RKO (cell line): ENCODE measurements around the gene KLHL15.
"Not testable (repeated sequence)": the region's sequence is repeated elsewhere in the genome, so short reads cannot be mapped to it uniquely, and the experiment has no call there.

ENCODE experiments used
- DNase-seq: peaks from one replicate; pipeline ENCODE4 v3.0.0-alpha.2; 2016; ENCODE audit warnings: low spot score

Gene KLHL15

DNA sequence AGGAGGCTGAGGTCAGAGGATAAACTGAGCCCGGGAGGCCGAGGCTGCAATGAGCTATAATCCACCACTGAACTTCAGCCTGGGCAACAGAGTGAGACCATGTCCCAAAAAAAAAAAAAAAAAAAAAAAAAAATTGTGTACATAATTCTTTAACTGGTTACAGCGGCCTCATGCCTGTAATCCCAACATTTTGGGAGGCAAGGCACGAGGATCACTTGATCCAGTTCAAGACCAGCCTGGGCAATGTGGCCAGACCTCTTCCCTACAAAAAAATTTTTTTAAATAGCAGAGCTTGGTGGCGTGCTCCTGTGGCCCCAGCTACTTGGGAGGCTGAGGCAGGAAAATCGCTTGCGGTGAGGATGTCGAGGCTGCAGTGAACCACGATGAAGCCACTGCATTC is 9.3 kb downstream of the KLHL15 start:
- DNase-seq = no peak

DNA sequence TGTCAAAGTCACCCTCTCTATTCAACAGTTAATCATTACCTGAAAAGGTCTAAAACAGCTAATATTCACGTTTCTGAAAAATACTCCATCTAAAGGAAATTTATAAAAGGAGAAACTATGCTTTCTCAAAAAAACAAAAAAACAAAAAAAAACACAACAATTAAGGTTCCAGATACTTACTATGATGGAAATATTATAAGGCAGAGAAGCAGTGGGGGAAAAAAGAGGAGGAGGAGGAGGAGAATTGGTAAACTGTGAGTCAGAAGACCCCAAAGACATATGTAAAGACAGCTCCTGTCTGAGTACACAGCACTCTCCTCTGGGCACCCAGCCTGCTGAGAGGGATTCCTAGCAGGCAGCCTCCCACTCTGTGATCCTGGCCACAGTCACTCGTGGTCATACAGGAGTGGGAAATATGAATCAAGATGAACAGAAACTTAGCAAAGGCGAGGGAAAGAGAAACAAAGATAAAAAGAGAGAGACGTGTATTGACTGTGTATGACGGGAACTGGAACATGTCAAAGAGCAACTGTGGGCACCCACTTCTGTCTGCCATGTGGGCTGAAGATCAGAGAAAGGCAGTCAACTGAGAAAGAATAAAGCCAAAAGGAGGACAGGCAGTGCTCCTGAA is 12.5 kb downstream of the KLHL15 start:
- DNase-seq = no peak

DNA sequence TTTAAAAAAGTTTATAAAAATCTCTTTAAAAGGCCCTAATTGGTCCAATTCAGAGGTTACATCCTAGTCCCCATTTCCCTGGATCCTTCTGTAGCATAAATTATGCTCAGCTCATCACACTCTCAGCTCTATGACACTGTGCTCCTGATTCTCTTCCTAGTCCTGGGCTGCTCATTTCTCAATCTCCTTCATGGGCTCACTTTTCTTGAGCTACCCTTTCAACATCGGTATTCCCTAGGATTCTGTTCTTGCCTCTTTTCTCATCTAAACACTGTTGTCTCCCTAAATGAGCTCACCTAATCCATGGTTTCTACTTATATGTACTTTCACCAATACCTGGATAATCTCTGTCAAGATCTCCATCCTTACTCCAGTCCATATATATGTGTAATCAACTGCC is 14.7 kb downstream of the KLHL15 start:
- no peak for DNase-seq

DNA sequence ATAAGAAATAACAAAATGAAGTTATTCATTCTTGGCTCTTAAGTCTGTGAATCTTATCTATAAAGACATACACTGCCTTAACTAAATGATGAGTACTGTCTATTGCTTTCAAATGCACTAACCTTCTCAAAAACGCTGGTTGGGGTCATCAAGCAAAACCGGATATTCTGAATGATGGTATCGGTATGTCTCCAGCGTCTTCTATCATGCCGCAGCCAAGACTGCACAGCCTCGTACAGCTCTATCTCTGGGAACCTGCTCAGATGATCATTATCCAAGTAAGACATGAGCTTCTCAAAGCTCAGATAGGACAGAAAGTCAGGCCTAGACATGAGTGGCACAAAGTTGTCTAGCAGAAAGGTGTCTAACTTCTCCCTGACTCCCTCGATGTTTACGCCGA is 21.1 kb downstream of the KLHL15 start:
- DNase-seq = no peak

DNA sequence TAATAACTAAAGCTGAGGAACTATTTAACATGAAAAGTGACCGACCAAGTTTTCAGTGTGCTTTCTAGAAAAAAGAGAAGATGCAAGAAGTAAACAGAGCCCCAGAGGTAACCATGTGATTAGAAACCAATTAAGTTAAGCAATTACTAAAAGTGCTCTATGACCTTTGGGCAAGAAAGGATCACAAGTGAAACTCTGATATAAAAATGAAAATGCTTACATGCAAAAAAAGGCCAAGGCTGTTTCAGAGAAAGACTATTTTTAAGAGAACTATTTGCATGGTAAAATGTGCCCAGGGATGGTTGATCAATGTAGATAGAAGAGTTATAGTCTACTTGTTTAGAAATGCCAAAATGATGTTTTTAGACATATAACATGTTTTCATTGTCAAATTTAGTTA is 22.0 kb downstream of the KLHL15 start:
- DNase-seq = no peak

DNA sequence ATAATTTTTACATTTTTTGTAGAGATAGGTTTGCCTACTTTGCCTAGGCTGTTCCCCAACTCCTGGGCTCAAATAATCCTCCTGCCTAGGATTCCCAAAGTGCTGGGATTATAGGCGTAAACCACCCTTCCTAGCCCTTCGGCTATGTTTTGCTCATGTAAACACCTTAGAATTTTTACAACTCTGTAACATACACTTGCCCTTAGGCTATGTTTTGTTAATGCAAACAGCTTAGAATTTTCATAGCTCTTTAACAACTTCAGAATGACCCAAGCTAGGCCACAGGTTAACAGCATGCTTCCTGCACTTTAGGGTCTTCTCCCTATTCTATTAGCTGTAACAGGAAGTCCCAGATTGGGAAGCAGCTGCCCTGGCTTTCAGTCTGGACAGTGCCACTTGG is 24.2 kb downstream of the KLHL15 start:
- DNase-seq = no peak

DNA sequence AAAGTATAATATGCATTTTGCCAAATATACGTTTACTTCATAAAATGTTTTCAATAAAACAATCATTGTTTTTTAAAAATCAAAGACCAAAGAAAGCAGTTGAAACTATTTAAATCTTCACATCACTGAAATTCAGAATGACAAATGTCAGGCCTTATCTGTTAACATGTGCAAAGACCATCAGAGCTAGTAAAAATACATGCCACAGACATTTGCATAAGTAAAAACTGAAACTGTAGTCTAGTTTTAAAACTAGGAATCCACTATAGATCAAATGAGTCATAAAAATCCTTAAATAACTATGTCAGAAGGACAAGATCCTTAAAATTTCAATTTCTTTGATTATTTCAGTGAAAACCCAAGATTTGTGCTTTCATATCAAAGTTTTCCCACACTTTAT is 24.8 kb downstream of the KLHL15 start:
- DNase-seq = no peak

DNA sequence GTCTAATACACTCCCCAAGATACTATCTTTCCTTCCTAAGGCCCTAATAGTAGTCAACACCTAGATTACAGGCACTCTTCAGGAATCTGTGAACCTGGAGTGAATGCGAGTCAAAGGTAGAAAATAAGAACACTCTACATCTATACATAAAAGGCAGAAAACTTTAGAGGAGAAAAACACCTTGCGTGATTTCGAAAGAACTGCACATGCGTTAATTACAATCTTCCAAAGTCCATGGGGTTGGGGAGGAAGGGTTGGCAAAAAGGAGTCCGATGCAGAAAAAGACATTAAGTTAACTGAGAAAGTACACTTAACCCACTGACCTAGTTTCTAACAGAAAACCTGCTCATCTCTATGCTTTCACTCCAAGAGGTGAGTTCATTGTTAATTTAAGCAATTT is 27.3 kb downstream of the KLHL15 start:
- no peak for DNase-seq

DNA sequence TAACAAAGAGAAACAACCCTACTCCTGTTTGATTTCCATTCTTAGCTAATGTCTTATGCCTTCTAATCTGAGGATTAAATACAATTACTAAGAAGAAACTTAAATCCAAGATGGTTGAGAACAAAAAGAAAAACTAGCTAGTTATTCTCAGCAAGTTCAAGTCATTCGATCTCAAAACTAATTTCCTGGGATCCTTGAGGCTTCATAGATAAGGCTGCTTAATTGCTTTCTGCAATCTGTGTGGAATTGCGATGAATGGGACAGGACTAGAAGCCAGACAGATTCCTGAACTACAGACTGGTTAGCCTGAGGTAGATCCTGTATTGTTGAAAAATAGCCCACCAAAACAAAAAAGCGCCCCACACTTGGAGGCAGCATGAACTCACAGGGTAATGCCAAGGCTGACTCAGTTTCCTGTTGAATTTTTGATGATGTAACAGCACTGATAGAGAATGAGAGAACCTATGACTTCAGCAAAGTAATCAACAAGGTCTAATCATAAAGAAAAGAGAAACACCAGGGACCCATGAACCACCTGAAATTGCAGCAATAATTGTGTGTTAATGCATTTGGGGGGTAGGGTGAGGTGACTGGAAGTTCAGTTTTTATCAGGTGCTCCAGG is 33.9 kb downstream of the KLHL15 start:
- no peak for DNase-seq

DNA sequence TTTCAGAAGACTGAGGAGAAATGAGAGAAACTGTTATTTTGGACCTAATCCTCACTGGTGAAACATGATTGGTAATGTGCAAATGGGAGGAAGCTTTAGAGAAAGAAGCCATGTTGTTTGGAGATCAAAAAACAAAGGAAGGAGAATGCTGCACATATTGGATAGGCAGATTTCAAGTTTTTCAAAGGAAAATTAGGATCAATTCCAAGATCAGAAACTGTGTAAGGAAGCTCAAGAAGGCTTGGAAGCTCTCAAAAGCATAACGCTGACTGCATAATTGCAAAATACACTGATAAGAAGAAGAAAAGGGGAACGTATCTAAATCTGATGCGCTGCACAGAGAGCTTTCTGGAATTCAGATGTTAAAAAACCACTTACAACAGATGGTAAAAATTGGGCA is 34.6 kb downstream of the KLHL15 start:
- no peak for DNase-seq

DNA sequence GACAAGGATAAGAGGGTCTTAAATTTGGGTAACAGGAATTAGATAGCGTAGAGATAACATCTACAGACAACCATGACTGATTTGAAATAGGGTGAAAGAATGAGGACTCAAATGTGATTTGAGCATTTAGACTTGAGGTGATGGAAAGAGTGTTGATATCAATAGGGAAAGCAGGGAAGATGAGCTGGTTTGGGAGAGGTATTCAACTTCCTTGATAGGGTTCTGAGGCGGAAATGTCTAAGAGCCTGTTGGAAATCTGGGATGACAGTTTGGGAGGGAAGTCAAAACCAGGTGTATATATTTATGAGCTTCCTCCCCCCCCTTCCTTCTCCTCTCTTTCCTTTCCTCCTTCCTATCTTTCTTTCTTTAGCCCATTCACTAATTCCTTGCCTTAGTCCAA is 36.5 kb downstream of the KLHL15 start:
- no peak for DNase-seq

DNA sequence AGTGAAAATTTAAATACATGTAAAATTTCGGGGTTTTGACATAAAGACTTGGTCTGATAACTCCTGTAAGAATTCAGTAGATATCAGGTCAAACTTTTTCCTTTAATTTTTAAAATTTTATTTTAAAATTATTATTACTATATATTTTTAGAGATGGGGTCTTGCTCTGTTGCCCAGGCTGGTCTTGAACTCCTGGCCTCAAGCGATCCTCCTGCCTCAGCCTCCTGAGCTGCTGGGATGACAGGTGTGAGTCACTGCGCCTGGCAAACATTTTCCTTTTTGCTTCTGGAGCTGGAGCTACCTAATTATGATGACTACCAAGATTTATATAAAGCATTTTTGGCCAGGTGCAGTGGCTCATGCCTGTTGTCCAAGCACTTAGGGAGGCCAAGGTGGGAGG is 37.3 kb downstream of the KLHL15 start:
- DNase-seq = no peak

DNA sequence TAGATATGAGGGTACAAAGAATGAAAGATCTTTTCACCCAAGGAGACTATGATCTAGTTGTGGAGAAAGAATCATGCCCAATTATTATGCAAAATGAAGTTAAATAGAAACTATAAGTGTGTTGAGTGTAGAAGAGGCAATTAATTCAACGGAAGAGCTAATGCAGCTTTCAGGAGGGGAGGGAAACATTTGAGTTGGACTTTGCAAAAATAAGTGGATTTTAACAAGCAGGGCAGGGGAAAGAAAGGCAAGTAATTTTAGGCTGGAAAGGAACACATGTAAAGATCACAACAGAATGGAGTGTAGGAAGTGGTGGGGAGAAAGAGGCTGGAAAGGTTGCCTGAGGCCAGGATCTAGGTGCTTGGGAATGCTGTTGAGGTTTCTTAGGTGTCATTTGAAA is 44.1 kb downstream of the KLHL15 start:
- DNase-seq = no peak

DNA sequence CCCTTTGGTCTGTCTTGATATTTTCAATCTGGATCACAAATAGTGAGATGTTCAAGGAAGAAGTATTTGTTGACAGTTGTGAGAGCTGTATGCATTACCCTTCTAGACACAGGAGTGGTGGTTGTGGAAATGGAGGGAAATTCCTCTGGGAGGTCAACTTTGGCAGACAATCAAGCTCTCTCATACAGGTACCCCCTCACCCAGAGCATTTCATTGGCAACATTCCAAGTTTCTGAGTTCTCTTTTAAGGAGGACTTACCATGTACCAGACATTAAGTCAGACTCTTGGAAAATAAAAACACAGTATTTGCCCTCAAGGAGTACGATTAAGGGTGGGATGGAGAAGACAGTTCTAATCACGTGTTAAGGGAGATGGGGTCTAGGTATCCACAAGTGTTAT is 45.3 kb downstream of the KLHL15 start:
- DNase-seq = no peak

DNA sequence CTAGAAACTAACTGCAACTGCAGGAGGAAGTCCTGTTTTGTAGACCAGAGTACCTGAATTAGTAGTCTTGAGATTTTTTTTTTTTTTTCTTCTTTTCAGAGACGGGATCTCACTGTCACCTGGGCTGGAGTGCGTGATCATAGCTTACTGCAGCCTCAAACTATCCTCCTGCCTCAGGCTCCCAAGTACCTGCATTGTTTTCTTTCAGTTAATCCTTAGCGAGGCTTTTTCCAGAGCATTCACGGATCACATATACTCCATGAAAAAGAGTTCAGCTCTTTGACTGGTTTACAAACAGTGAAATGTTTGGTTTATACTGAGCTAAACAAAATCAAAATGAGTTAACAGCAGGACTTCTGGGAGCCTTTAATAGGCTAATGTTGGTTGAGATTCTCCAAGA is 45.8 kb downstream of the KLHL15 start:
- DNase-seq = no peak

DNA sequence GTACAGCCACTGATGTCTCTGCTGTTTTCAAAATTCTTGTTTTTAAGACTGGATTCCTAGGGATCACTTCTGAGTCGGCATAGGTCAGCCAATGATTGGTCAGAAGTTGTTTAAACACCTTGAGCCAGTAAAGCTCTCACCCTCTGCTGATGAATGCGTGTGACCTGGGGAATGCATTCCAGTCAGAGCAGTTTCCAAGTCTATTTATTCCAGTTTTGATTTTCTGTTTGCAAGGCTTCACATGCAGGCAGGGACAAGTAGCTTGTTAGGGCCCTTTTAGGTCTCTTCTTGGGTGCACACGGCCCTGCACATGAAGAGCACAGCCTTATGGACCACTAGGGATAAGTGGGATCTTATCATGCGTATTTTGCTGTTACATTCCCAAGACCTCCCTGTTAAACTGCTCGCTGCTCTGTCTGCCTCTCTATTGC is 47.0 kb downstream of the KLHL15 start:
- DNase-seq = no peak

DNA sequence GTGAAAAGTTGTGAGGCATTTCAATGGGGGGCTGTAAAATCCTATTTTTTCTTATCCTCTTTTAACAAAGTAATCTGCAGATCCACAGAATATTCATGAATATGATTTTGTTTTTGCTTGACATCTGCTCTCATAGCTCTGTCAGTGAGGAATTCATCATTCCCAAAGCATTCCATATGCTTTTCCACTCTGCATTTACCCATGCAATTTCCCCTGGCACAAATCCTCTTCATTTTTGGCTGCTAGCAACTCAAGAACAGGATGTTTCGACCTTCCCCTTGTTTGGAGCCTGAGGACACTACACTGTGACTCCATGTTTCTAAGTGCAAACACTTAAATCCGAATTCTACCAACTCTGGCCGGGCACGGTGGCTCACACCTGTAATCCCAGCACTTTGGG is 48.5 kb downstream of the KLHL15 start:
- DNase-seq = no peak

DNA sequence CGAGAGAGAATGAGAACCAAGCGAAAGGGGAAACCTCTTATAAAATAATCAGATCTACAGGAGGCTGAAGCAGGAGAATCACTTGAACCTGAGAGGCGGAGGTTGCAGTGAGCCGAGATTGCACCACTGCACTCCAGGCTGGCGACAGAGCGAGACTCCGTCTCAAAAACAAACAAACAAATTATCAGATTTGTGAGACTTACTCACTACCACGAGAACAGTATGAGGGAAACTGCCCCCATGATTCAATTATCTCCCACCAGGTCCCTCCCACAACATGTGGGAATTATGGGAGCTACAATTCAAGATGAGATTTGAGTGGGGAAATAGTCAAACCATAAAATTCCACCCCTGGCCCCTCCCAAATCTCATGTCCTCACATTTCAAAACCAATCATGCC is 61.4 kb downstream of the KLHL15 start:
- DNase-seq = not testable (repeated sequence)

DNA sequence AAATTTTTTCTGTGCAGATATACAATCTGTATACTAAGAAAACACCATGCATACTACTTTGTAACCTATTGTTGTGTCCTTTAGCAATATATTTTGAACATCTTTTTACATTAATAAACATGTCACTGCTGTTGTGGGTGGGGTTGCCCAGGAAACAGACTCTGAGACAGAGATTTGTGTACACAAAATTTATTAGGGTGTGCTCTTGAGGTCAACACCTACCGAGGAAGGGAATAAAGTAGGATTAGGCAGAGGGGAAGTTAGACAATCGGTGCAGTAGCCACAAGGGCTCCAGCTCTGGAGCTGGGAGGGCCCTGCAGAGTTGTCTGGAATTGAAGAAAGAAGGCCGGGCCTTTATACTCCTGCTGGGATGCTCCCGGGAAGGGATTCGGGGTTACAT is 62.8 kb downstream of the KLHL15 start:
- no peak for DNase-seq

DNA sequence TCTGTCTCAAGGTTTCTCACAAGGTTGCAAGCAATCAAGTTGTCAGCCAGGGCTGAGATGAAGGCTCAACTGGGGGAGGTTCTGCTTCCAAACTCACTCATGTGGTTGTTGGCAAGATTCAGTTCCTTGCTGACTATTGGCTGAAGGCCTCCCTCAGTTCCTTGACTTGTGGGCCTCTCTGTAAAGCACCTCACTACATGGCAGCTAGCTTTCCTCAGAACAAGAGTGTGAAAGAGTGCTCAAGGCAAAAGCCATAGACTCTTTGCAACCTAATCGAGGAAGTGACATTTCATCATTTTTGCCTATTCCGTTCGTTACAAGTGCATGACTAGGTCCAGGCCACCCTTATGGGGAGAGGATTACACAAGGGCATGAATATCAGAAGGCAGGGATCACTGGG is 67.2 kb downstream of the KLHL15 start:
- DNase-seq = no peak

DNA sequence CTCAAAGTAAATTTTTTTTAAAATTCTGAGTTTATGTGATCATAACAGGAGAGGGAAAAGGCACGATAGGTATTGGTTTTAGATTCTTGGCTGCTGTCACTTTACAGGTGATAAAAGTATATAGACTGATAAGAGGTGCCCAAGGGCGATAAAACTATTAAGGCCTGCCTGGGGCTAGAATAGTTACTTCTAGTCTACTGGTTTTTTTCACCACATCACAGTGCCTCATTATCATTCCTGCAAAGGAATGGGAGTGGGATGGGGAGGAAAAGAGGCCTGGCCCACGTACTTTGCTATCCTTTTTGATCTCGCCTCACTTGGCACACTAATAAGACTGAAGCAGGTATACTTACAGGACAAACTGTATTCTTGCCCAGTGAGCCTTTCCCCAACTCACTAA is 72.6 kb downstream of the KLHL15 start:
- no peak for DNase-seq

DNA sequence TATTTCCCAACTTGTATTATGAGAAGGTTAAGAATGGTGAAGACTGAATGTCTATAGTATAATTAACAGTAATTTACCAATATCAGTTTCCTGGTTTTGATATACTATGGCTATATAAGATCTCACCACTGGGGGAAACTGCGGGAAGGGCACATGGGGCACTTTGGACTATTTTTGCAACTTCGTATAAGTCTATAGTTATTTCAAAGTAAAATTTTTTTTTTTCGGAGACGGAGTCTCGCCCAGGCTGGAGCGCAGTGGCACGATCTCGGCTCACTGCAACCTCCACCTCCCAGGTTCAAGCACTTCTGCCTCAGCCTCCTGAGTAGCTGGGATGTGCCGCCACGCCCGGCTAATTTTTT is 73.1 kb downstream of the KLHL15 start:
- DNase-seq = no peak

DNA sequence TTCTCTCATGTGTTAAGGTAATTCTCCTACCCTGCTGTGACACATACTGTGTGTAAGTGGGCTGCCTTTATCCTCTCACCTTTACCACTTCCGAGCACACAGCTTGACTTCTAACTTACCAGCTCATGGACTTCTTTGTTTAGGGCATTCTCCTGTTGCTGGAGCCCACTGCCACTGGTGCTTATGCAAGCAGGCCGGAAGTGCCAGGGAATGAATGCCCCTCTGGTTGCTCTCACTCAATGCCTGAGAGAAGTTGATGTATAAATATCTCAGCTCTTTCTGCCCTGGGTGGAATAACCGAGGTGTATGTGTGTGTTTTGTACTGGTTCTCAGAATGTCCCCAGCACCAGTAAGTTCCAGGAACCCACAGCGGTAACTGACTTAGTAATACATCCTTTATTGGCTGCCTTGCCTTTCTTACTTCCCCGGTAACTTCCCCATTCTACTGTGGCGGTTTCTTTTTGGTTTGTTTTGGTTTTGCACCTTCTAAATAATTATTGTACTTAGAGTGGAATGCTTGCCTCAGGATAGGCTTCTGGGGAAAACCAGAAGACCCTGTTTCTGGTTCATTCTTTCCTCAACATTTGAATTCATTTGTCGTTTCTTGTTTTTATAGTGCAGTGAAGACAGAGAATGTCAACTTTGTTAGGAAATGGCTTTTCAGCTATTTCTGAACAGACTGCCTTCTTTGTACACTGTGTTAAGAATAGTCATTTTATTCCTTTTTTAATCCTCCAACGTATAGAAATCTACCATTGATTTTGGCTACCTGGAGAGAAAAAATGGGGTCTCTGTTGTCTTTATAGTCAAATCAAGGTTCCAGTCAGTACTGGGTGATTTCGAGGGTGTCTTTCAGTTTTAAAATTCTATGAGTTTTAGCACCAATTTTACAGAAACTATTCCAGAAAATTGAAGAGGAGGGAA is 73.7 kb downstream of the KLHL15 start:
- DNase-seq = no peak
